Naive B cell (primary cell): Measurements from ENCODE around the gene CACNA2D3. TPM values are rescaled to one million over a fixed set of nuclear protein-coding genes. Genes with fewer than 3 reads are reported as not detected.

ENCODE experiments used
- ATAC-seq, 2 donors: fragments of 150-1000 bp; cut with Tn5 transposase; 2 replicates each; pipeline ENCODE4 v1.10.0; 2021; ENCODE audit warnings: low read depth in 2 of 2, mild to moderate bottlenecking in 2 of 2, moderate library complexity in 2 of 2
- DNase-seq: peaks from one replicate; pipeline ENCODE4 v3.0.0; 2022
- H3K27ac Mint-ChIP-seq, 6 donors: one replicate each; pipeline ENCODE4 v1.8.0; 2020 to 2022; ENCODE audit warnings: mild to moderate bottlenecking in 6 of 6, mixed read lengths in 6 of 6, moderate library complexity in 5 of 6, inconsistent platforms in 2 of 6
- H3K27me3 Mint-ChIP-seq, 3 donors: one replicate each; pipeline ENCODE4 v1.8.0; 2021 to 2022; ENCODE audit warnings: mixed read lengths in 3 of 3, mild to moderate bottlenecking in 1 of 3
- H3K36me3 Mint-ChIP-seq, 2 donors: one replicate each; pipeline ENCODE4 v1.8.0; 2020 to 2022; ENCODE audit warnings: mixed read lengths in 2 of 2, inconsistent platforms in 1 of 2, mild to moderate bottlenecking in 1 of 2
- H3K4me1 Mint-ChIP-seq, 3 donors: one replicate each; pipeline ENCODE4 v1.8.0; 2020 to 2022; ENCODE audit warnings: mixed read lengths in 3 of 3, inconsistent platforms in 1 of 3, mild to moderate bottlenecking in 1 of 3, moderate library complexity in 1 of 3
- H3K4me3 Mint-ChIP-seq, 8 donors: one replicate each; pipeline ENCODE4 v1.8.0; 2020 to 2022; ENCODE audit warnings: mild to moderate bottlenecking in 8 of 8, mixed read lengths in 8 of 8, moderate library complexity in 8 of 8, inconsistent platforms in 2 of 8
- H3K9me3 Mint-ChIP-seq, 7 donors: one replicate each; pipeline ENCODE4 v1.8.0; 2020 to 2022; ENCODE audit warnings: mixed read lengths in 7 of 7, mild to moderate bottlenecking in 5 of 7, inconsistent platforms in 2 of 7, moderate library complexity in 1 of 7
- polyA plus RNA-seq, 6 donors: library from polyadenylated mRNA; unstranded; fragments of 300-500 nt; fragmentation: Illumina TruSeq; gene quantifications; one replicate each; pipeline ENCODE4 v1.2.3, GENCODE V29; 2021; ENCODE audit warnings: low read depth in 6 of 6

The CACNA2D3 gene
- polyA plus RNA-seq, 6 donors from 2014 or later = not detected

GRCh38 chr3:54790051-54790450 lies 667.7 kb downstream of the CACNA2D3 start:
- H3K27me3 Mint-ChIP-seq = peaks cover 0 to 4% (median 0%) of the 10 kb centered on the region in 3 donors
- DNase-seq (no peak), ATAC-seq (no peak)
- H3K27ac Mint-ChIP-seq = no peak overlapping the region
- H3K9me3 Mint-ChIP-seq = peaks cover 0 to 14% (median 2%) of the 10 kb centered on the region in 7 donors
- no peaks in the 10 kb centered on the region for H3K36me3 Mint-ChIP-seq
- no peak overlapping the region for H3K4me3 Mint-ChIP-seq
- no peaks in the 10 kb centered on the region for H3K4me1 Mint-ChIP-seq

DNA sequence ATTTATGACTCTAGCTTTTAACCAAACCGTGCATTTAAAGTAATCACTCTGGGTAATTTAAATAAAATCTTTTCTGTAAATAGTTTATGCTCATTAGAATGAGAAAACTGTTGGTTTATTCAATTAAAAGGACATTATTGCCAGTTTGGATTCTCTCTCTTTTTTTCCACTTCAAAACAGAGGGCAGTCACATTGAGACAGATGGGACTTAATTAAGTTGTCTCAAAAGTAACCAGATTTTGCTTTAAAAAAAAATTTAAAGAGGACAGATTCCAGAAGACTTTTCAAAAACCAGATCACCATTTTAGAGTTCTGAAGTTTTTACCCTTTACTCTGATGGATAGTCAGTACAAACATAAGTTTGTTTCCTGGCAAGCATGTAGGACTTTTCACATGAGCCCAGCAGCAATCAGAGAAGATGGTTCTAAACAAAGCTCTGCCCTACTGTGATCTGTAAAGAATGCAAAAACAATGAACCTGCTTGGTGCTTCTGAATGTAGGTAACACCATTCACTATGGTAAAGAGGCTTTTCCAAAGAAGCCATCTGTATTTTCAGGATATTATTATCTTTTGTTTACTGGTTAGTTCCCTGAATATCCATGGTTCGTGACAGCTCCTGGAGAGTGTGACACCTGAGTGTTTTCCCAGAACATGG lies 669.3 kb downstream of the CACNA2D3 start:
- H3K9me3 Mint-ChIP-seq = peaks cover 0 to 14% (median 2%) of the 10 kb centered on the region in 7 donors
- H3K4me1 Mint-ChIP-seq = no peaks in the 10 kb centered on the region
- no peak overlapping the region for H3K27ac Mint-ChIP-seq
- H3K27me3 Mint-ChIP-seq = peaks cover 0 to 4% (median 0%) of the 10 kb centered on the region in 3 donors
- DNase-seq = no peak
- no peaks in the 10 kb centered on the region for H3K36me3 Mint-ChIP-seq
- no peak overlapping the region for H3K4me3 Mint-ChIP-seq
- no peak for ATAC-seq

- no peak overlapping the region for H3K4me3 Mint-ChIP-seq
- no peak overlapping the region for H3K27ac Mint-ChIP-seq
- no peak for ATAC-seq
- peaks cover 0 to 14% (median 2%) of the 10 kb centered on the region in 7 donors for H3K9me3 Mint-ChIP-seq
- DNase-seq = no peak
- peaks cover 0 to 4% (median 0%) of the 10 kb centered on the region in 3 donors for H3K27me3 Mint-ChIP-seq
- H3K36me3 Mint-ChIP-seq = no peaks in the 10 kb centered on the region
- no peaks in the 10 kb centered on the region for H3K4me1 Mint-ChIP-seq
These were observed 670.2 kb downstream of the CACNA2D3 start for GRCh38 chr3:54792584-54792983.

DNA sequence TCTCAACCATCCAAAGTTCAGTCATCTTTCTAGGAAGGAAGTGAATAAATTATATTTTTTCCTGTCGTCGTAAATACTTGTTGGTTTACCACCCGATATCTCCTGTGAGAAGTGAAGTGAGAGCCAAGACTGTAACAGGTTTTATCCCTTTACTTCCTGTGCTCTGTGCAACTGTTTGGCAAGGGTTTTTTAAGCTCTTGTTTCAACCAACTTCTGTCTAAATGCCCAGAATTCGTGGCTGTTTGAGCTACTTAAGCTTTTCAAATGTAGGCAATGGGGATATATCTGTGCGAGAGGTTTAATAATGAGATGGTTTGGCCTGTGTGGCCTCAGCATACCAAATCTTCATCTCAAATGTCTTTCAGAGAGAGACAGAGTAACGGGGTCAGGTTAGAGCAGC lies 670.8 kb downstream of the CACNA2D3 start:
- Mint-ChIP-seq H3K4me1 (no peaks in the 10 kb centered on the region), H3K9me3 (peaks cover 0 to 9% (median 0%) of the 10 kb centered on the region in 7 donors), H3K27ac (no peak overlapping the region), H3K27me3 (peaks cover 0 to 4% (median 0%) of the 10 kb centered on the region in 3 donors), H3K36me3 (no peaks in the 10 kb centered on the region), H3K4me3 (no peak overlapping the region)
- ATAC-seq (no peak), DNase-seq (no peak)

GRCh38 chr3:54797111-54797510 lies 674.8 kb downstream of the CACNA2D3 start:
- Mint-ChIP-seq H3K4me3 (no peak overlapping the region), H3K36me3 (no peaks in the 10 kb centered on the region), H3K4me1 (no peaks in the 10 kb centered on the region), H3K27me3 (no peaks in the 10 kb centered on the region), H3K9me3 (peaks cover 0 to 9% (median 2%) of the 10 kb centered on the region in 7 donors), H3K27ac (no peak overlapping the region)
- ATAC-seq (no peak), DNase-seq (no peak)

DNA sequence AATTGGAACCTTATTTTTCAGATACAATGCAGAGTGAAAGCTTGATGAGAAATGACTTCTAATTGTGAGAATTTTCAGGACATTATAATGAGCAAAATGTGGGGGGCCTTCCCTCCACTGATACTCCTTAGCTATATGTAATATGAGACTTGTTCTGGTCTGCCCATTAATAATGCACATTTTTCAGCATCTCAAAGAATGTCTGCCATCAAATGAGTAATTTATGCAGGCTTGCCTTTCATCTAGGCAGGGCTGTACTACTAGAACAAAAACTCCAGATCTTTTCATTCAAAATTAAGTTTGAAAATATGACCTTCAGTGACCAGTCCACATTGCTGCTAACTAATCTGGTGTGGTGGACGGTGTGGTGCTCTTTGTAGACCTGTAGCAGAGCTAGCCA lies 678.1 kb downstream of the CACNA2D3 start:
- Mint-ChIP-seq H3K4me3 (no peak overlapping the region), H3K9me3 (peaks cover 0 to 11% (median 5%) of the 10 kb centered on the region in 7 donors), H3K27me3 (no peaks in the 10 kb centered on the region), H3K27ac (no peak overlapping the region), H3K36me3 (no peaks in the 10 kb centered on the region), H3K4me1 (no peaks in the 10 kb centered on the region)
- ATAC-seq = no peak
- DNase-seq = no peak

- H3K4me3 Mint-ChIP-seq = no peak overlapping the region
- no peaks in the 10 kb centered on the region for H3K27me3 Mint-ChIP-seq
- no peak overlapping the region for H3K27ac Mint-ChIP-seq
- no peaks in the 10 kb centered on the region for H3K36me3 Mint-ChIP-seq
- no peak for DNase-seq
- no peaks in the 10 kb centered on the region for H3K4me1 Mint-ChIP-seq
- no peak for ATAC-seq
- peaks cover 0 to 12% (median 6%) of the 10 kb centered on the region in 7 donors for H3K9me3 Mint-ChIP-seq
These were observed 679.6 kb downstream of the CACNA2D3 start for GRCh38 chr3:54801977-54802376.

DNA sequence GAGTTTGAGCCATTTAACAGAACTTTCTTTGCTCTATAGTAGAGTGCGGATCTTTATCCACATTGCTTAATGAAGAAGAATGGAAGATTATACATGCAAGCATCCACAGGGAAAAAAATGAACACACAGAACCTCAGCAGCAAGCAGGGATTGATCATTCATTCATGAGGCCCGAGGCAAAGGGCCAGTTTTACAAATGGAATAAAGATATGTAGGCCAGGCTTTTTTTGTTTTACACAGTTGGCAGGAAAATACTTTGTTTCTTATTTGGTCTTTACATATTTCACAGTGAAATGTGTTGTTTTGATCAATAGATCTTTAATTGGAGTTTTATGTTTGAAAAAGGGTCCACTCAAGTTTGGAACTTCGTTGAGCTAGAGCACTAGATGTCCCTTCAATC lies 688.0 kb downstream of the CACNA2D3 start:
- H3K4me3 Mint-ChIP-seq = no peak overlapping the region
- H3K36me3 Mint-ChIP-seq = no peaks in the 10 kb centered on the region
- no peak overlapping the region for H3K27ac Mint-ChIP-seq
- DNase-seq (no peak), ATAC-seq (no peak)
- H3K27me3 Mint-ChIP-seq = peaks cover 0 to 3% (median 0%) of the 10 kb centered on the region in 3 donors
- no peaks in the 10 kb centered on the region for H3K4me1 Mint-ChIP-seq
- peaks cover 0 to 13% (median 8%) of the 10 kb centered on the region in 7 donors for H3K9me3 Mint-ChIP-seq

GRCh38 chr3:54814224-54814623 lies 691.9 kb downstream of the CACNA2D3 start:
- Mint-ChIP-seq H3K27ac (no peak overlapping the region), H3K9me3 (peaks cover 0 to 11% (median 4%) of the 10 kb centered on the region in 7 donors), H3K27me3 (peaks cover 0 to 3% (median 0%) of the 10 kb centered on the region in 3 donors), H3K4me1 (no peaks in the 10 kb centered on the region), H3K36me3 (no peaks in the 10 kb centered on the region), H3K4me3 (no peak overlapping the region)
- no peak for DNase-seq
- ATAC-seq = no peak

DNA sequence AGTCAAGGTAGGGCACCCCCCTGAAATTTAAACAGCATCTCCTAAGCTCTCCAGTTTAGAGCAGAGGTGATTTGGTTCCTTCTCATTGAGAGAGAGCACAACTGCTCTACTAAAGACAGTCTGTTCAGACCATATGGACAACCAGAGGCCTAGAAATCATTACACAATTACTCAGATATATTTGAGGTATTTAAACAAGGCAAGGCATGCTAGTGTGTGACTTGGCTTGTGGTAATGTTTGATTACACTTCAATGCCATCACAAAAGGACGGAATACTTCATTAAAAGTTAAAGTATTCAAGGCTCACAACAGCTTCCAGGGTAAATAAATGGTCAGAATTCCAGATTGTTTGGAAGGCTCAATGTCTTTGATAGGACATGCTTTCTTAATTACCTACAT lies 695.3 kb downstream of the CACNA2D3 start:
- H3K36me3 Mint-ChIP-seq = no peaks in the 10 kb centered on the region
- H3K4me3 Mint-ChIP-seq = no peak overlapping the region
- DNase-seq = no peak

DNA sequence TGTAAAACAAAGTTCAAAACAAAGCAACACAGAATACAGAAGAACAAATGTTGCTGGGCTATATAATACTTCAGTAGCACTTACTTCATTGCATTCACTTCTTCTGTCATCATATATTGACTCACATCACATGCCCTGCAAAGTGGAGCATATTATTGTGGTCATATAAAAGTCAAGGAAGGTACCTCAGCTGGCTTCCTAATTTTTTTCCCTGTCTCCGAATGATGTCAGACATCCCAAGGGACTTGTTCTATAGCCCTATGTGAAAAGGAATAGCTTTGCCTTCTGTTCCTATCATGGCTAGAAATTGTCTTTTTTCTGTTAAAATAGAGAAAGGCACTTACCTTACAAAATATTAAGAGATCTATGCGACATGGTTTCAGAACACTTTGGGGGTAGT lies 696.1 kb downstream of the CACNA2D3 start:
- Mint-ChIP-seq H3K27me3 (peaks cover 4 to 9% (median 6%) of the 10 kb centered on the region in 3 donors), H3K4me3 (no peak overlapping the region), H3K27ac (no peak overlapping the region), H3K36me3 (no peaks in the 10 kb centered on the region), H3K4me1 (no peaks in the 10 kb centered on the region), H3K9me3 (peaks cover 0 to 5% (median 0%) of the 10 kb centered on the region in 7 donors)
- ATAC-seq (no peak), DNase-seq (no peak)

More for the DNA sequence above, 695.3 kb downstream of the CACNA2D3 start:
- no peak for ATAC-seq
- Mint-ChIP-seq H3K27me3 (peaks cover 4 to 9% (median 6%) of the 10 kb centered on the region in 3 donors), H3K4me1 (no peaks in the 10 kb centered on the region), H3K9me3 (peaks cover 0 to 5% (median 0%) of the 10 kb centered on the region in 7 donors), H3K27ac (no peak overlapping the region)

DNA sequence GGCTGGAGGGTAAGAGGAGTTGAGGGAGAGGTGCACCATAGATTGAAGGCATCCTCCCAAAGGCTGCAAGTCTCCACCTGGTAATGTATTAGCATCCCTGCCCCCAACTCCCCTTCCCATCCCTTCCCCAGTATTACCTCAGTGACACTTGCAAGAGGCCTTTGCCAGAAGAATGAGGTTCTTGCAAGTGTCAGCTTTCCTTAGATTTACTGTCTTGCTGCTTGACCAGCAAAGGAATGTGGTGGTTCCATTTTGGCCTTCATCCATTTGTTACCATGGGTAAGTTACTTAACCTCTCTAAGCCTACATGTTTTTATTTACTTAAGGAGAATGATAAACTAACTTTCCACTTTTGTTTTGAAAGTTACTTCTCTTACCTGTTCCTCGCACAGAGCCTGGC lies 696.6 kb downstream of the CACNA2D3 start:
- peaks cover 0 to 5% (median 0%) of the 10 kb centered on the region in 7 donors for H3K9me3 Mint-ChIP-seq
- no peaks in the 10 kb centered on the region for H3K36me3 Mint-ChIP-seq
- H3K4me3 Mint-ChIP-seq = no peak overlapping the region
- H3K27me3 Mint-ChIP-seq = peaks cover 4 to 9% (median 6%) of the 10 kb centered on the region in 3 donors
- H3K4me1 Mint-ChIP-seq = no peaks in the 10 kb centered on the region
- no peak for ATAC-seq
- no peak for DNase-seq
- H3K27ac Mint-ChIP-seq = no peak overlapping the region

DNA sequence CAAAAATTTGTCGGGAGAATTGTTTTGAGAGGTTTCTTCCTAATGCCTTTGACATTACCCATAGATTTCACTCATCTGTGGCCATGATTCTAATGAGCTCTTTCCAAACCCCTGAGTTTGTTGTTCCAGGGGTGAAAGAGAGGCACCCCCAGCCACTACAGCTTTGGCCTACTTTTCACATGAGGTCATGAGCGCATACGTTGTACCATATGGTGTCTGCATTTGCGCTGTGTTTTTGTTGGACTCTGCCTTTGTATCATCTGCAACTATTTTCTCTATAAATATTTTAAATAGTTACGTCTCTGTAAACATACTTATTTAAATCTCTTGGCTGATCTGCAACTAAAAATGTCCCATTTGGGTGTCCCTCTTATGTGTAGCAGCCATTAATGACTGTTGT lies 697.6 kb downstream of the CACNA2D3 start:
- Mint-ChIP-seq H3K4me1 (no peaks in the 10 kb centered on the region), H3K4me3 (no peak overlapping the region), H3K27me3 (peaks cover 4 to 9% (median 6%) of the 10 kb centered on the region in 3 donors), H3K27ac (no peak overlapping the region), H3K9me3 (peaks cover 0 to 5% (median 0%) of the 10 kb centered on the region in 7 donors), H3K36me3 (no peaks in the 10 kb centered on the region)
- DNase-seq = no peak
- no peak for ATAC-seq

DNA sequence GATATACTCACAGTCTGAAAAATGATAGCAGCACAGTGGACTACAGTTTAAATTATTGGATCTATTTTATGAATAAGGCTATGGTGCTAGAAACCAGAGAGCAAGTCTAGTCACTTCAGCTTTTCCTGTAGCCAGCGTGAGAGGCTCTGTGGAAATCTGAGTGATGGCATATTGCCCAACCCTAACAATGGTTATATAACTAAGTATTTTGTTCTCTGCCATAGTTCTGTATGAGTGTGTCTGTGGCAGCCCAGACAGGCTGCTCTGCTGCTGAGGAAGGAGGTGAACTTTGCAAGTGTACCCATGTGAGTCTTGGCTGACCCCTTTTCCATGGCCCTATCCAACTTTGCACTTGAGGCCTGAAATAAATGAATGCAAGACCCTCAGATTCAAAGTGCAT lies 699.9 kb downstream of the CACNA2D3 start:
- no peaks in the 10 kb centered on the region for H3K4me1 Mint-ChIP-seq
- H3K4me3 Mint-ChIP-seq = no peak overlapping the region

More for the DNA sequence above, 699.9 kb downstream of the CACNA2D3 start:
- Mint-ChIP-seq H3K36me3 (no peaks in the 10 kb centered on the region), H3K27ac (no peak overlapping the region), H3K9me3 (peaks cover 0 to 5% (median 0%) of the 10 kb centered on the region in 7 donors), H3K27me3 (peaks cover 4 to 9% (median 6%) of the 10 kb centered on the region in 3 donors)
- DNase-seq (no peak), ATAC-seq (no peak)
